Body of pancreas (tissue), 4 donors: ENCODE results near the gene MELK. TPM values are rescaled to one million over a fixed set of nuclear protein-coding genes. Genes with fewer than 3 reads are reported as not detected.

Experiments used
- ATAC-seq: fragments of 150-250 bp; one replicate; pipeline ENCODE4 v1.9.1; 2016
- DNase-seq, 4 donors: peaks; one replicate each; pipeline ENCODE4 v3.0.0-alpha.2; 2019
- H3K27ac ChIP-seq, 4 donors: fragments of 200-600 bp; sonication (generic); 1 replicate in 3 of 4; 2 replicates in 1 of 4; pipeline versions ENCODE4 v1.5.1 to v1.6.1; 2016 to 2019; ENCODE audit warnings: mild to moderate bottlenecking in 1 of 4, mixed read lengths in 1 of 4, moderate library complexity in 1 of 4
- H3K27me3 ChIP-seq, 2 donors: fragments of 200-600 bp; sonication (generic); one replicate each; pipeline ENCODE4 v1.6.0; 2016; ENCODE audit warnings: mild to moderate bottlenecking in 1 of 2
- H3K36me3 ChIP-seq, 2 donors: fragments of 200-600 bp; sonication (generic); replicated peaks in 1 of 2; 2 replicates each; pipeline ENCODE4 v1.5.1; 2016; ENCODE audit warnings: low read depth in 2 of 2; ENCODE audit not compliant: insufficient read depth in 1 of 2
- H3K4me1 ChIP-seq: fragments of 200-600 bp; sonication (generic); one replicate; pipeline ENCODE4 v1.6.0; 2016
- H3K4me3 ChIP-seq, 2 donors: fragments of 200-600 bp; sonication (generic); 1 replicate in 1 of 2; 2 replicates in 1 of 2; pipeline ENCODE4 v1.5.1; 2016 to 2019
- H3K9me3 ChIP-seq, 3 donors: fragments of 200-600 bp; sonication (generic); 1 replicate in 2 of 3; 2 replicates in 1 of 3; pipeline ENCODE4 v1.5.1; 2016
- POLR2A ChIP-seq, 3 donors: fragments of 450-650 bp; IDR thresholded peaks; one replicate each; pipeline ENCODE4 v1.6.1; 2016; ENCODE audit warnings: antibody characterized with exemption in 3 of 3, mild to moderate bottlenecking in 2 of 3
- WGBS, 2 donors: methylation state at CpG; one replicate each; pipeline ENCODE4 v1.1.5; 2017; 5-methylcytosine and 5-hydroxymethylcytosine counted together
- intact Hi-C: fragments of 100-400 bp; cut with DNase I; formaldehyde crosslinking; loops from one replicate; pipeline ENCODE4 v1.15.1; 2023
- total RNA-seq, 2 donors: library from RNA; depleted of rRNA; stranded (reverse); fragments of >200 nt; gene quantifications; one replicate each; pipeline ENCODE4 v1.1.0, GENCODE V29; 2016
- TF ChIP-seq, protein P1 (sequence below), 7 experiments: fragments of 450-650 bp in 4 of 7; fragments of 200-600 bp in 3 of 7; sonication (generic) in 3 of 7; IDR thresholded peaks; one replicate each; pipeline ENCODE4 v1.5.1; 2016 to 2019; ENCODE audit warnings: antibody characterized with exemption in 7 of 7

The MELK gene
- total RNA-seq, 2 donors from 2014 or later, result not detected

DNA sequence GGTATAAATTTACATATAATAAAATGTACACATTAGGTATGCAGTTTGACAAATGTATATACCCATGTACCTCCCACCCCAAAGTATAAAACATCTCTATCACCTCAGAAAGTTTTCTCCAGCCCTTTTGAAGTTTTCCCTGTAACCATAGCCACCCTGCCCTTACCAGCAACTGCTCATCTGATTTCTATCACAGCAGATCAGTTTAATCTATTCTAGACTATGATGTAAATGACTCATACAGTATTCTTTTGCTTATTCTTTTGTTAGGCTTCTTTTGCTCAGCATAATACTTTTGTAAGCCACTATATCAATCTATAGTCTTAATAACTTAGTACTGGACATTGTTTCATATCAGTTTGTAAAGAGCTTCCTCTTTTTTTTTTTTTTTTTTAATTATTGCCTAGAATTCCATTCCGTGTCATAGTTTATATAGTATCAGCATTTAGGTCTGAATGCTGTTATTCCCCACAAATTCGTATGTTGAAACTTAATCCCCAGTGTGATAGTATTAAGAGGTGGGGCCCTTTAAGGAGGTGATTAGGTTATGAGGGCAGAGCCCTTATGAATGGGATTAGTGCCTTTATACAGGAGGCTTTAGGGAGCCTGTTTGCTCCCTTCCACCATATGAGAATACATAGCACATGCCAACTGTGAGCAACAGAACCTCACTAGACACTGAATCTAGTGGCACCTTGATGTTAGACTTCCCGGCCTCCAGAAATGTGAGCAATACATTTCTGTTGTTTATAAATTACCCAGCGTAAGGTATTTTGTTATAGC lies 20.3 kb downstream of the MELK start:
- intact Hi-C loops, result no loop called here
- 86 to 96% methylated on average over 4 of the region's 4 CpGs for WGBS, 2 donors
- H3K9me3 ChIP-seq, result no peaks in the 10 kb centered on the region
- H3K27ac ChIP-seq, result no peak overlapping the region
- no peak overlapping the region for H3K4me3 ChIP-seq
- TF ChIP-seq POLR2A (IDR thresholded peaks at IDR 0.05), result no peak
- no peaks in the 10 kb centered on the region for H3K27me3 ChIP-seq
- DNase-seq (no peak), ATAC-seq (no peak)
- no peaks in the 10 kb centered on the region for H3K4me1 ChIP-seq
- no peaks in the 10 kb centered on the region for H3K36me3 ChIP-seq

DNA sequence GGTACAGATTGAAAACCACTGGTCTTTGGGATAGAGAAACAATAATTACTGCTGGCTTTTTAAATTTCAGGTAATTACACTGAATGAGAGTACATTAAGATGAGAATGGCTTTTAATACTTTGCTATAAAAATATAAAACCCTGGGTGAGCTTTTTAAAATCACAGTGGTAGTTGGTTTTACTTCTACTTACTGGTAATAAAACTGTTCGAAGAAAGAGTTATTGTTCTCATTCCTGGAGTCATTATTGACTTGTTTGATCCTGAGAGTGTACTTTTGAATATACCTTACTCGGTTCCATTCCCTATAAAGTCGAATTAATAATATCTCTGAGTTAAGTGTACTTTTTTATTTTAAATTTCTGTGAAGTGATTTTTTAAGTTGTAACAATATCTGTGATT lies 21.5 kb downstream of the MELK start:
- Histone ChIP-seq H3K4me3 (no peak overlapping the region), H3K9me3 (no peaks in the 10 kb centered on the region), H3K27ac (no peak overlapping the region), H3K4me1 (no peaks in the 10 kb centered on the region), H3K36me3 (no peaks in the 10 kb centered on the region), H3K27me3 (no peaks in the 10 kb centered on the region)
- DNase-seq, result no peak
- WGBS, 2 donors, result 42 to 52% methylated on average over 3 of the region's 3 CpGs
- no peak for ATAC-seq
- intact Hi-C loops, result no loop called here
- TF ChIP-seq, protein P1, sequence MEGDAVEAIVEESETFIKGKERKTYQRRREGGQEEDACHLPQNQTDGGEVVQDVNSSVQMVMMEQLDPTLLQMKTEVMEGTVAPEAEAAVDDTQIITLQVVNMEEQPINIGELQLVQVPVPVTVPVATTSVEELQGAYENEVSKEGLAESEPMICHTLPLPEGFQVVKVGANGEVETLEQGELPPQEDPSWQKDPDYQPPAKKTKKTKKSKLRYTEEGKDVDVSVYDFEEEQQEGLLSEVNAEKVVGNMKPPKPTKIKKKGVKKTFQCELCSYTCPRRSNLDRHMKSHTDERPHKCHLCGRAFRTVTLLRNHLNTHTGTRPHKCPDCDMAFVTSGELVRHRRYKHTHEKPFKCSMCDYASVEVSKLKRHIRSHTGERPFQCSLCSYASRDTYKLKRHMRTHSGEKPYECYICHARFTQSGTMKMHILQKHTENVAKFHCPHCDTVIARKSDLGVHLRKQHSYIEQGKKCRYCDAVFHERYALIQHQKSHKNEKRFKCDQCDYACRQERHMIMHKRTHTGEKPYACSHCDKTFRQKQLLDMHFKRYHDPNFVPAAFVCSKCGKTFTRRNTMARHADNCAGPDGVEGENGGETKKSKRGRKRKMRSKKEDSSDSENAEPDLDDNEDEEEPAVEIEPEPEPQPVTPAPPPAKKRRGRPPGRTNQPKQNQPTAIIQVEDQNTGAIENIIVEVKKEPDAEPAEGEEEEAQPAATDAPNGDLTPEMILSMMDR (IDR thresholded peaks at IDR 0.05), result no peak
- TF ChIP-seq POLR2A (IDR thresholded peaks at IDR 0.05), result no peak

DNA sequence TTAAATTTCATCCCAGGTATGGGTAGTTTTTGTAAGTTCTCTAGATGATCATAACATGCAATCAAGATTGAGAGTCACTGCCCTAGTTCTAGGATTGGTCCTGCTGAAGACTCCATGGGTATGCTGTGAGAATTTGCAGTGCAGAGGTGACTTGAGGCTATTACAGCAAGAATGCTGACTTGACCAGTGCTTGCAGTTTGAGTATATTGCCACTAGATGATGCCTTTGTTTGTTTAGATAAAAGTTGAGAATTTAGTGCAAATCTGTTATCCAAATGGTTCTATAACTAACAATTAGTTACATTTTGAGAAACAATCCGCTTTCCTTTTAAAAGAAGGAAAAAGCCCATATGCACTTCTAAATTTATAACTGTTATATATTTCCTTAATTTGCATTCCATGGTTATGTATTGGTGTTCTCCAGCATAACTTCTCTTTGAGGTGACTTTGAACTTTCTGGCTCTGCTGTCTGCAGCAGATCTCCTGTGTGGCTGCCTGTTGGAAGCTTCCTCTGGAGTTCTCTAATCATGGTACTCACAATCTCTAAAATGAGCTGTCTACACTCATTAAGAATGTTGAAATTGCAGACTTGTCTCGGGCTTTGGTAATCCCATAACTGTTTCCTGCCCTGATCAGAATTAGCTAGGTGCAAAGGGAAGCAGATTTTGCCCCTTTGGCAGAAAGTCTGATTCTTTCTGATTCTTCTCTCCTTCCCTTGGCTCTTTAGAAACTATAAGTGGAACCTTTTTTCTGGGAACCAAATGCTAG lies 24.9 kb downstream of the MELK start:
- H3K27ac ChIP-seq, result no peak overlapping the region
- no peaks in the 10 kb centered on the region for H3K4me1 ChIP-seq
- intact Hi-C loops, result no loop called here
- no peaks in the 10 kb centered on the region for H3K36me3 ChIP-seq
- DNase-seq (peak in 1 of 4 donors; percentile 2), ATAC-seq (no peak)
- no peaks in the 10 kb centered on the region for H3K9me3 ChIP-seq
- no peak for TF ChIP-seq POLR2A (IDR thresholded peaks at IDR 0.05)
- TF ChIP-seq, protein P1 (IDR thresholded peaks at IDR 0.05), result peak in 6 of 7 experiments; percentile 21 to 55 (median 47)
- no peak overlapping the region for H3K4me3 ChIP-seq
- 65 to 72% methylated on average over 2 of the region's 2 CpGs for WGBS, 2 donors
- H3K27me3 ChIP-seq, result no peaks in the 10 kb centered on the region

DNA sequence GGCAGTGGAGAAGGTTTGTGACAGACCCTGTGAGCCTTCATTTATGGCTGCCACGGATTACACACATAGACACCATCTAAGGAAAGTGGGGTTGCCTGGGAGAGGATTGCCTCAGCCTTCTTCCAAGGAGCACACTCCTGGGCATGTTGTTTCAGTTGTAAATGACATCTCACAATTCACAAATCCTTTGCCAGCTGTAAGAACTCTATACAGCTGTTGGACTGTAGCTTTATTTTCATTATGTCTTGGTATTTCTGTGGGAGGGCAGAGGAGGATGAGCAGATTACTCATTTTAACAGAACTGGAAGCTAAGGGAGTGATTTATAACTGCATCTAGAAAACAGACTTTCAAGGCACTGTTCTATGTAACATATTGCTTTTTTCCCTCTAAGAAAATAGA lies 25.6 kb downstream of the MELK start:
- H3K4me3 ChIP-seq, result no peak overlapping the region

DNA sequence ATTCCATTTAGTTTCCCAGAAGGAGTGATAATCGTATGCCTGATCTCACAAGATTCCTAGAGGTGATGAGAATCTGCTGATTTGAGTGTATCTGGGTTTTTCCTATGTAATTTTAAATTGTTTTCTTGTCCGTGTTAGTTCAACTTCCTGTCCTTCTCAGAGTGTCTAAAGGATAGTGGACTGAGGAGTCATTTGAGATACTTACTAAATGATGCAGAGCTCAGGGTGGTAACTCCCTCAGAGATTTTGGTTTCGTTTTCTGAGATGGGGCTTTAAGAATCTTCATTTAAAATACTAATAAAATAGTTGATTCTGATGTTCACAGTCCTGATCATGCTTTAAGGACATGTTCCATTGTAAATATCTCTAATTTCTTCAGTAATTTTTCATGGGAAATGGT lies 30.3 kb downstream of the MELK start:
- Histone ChIP-seq H3K9me3 (no peaks in the 10 kb centered on the region), H3K27me3 (no peaks in the 10 kb centered on the region), H3K27ac (no peak overlapping the region), H3K36me3 (no peaks in the 10 kb centered on the region), H3K4me3 (no peak overlapping the region), H3K4me1 (no peaks in the 10 kb centered on the region)
- intact Hi-C loops, result no loop called here
- no peak for ATAC-seq
- no peak for TF ChIP-seq POLR2A (IDR thresholded peaks at IDR 0.05)
- TF ChIP-seq, protein P1 (IDR thresholded peaks at IDR 0.05), result no peak
- no peak for DNase-seq
- WGBS, 2 donors, result 83 to 91% methylated on average over 3 of the region's 3 CpGs

More for the DNA sequence above, 25.6 kb downstream of the MELK start:
- Histone ChIP-seq H3K36me3 (no peaks in the 10 kb centered on the region), H3K27ac (no peak overlapping the region), H3K27me3 (no peaks in the 10 kb centered on the region), H3K4me1 (no peaks in the 10 kb centered on the region), H3K9me3 (no peaks in the 10 kb centered on the region)
- intact Hi-C loops, result no loop called here
- 83 to 85% methylated on average over 1 of the region's 1 CpG for WGBS, 2 donors
- DNase-seq (no peak), ATAC-seq (no peak)
- no peak for TF ChIP-seq POLR2A (IDR thresholded peaks at IDR 0.05)
- TF ChIP-seq, protein P1 (IDR thresholded peaks at IDR 0.05), result no peak
